HG02798 (cell line): ENCODE measurements around the gene PTPRG.

ENCODE experiments used
- ATAC-seq: cut with Tn5 transposase; IDR thresholded peaks from one replicate; pipeline ENCODE4 v1.9.1; 2021; ENCODE audit warnings: mild to moderate bottlenecking; ENCODE audit not compliant: unreplicated experiment, poor library complexity

The PTPRG gene

GRCh38 chr3:62110443-62111225 lies 549.3 kb downstream of the PTPRG start:
- ATAC-seq: no peak

GRCh38 chr3:62113092-62113491 lies 551.7 kb downstream of the PTPRG start:
- no peak for ATAC-seq

GRCh38 chr3:62114763-62115162 lies 553.4 kb downstream of the PTPRG start:
- no peak for ATAC-seq

- no peak for ATAC-seq
Measured at GRCh38 chr3:62117903-62118548, 556.7 kb downstream of the PTPRG start.

- ATAC-seq: no peak
Measured at GRCh38 chr3:62119139-62119538, 557.8 kb downstream of the PTPRG start.

- ATAC-seq: no peak
Measured at GRCh38 chr3:62122819-62123218, 561.4 kb downstream of the PTPRG start.

DNA sequence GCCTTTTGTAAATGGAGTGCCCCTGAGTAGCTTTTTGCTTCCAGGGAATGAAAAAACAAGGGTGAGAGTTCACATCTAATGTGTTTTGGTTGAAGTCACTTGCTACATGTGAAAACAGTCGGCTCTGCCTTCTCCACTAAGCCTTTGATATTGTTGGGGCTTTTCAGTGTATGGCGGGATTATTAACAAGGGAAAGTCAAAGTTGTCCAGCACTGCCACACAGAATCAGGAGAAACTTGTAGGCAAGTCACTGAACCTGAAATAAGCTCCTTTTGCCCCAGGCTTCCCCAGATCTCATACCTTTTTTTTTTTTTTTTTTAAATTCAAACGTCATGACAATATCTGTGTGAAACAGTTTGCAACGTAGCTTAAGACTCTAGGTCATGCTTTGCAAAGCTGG lies 564.0 kb downstream of the PTPRG start:
- no peak for ATAC-seq

- no peak for ATAC-seq
Measured at GRCh38 chr3:62127116-62127515, 565.7 kb downstream of the PTPRG start.

GRCh38 chr3:62128051-62128450 lies 566.7 kb downstream of the PTPRG start:
- ATAC-seq: no peak

DNA sequence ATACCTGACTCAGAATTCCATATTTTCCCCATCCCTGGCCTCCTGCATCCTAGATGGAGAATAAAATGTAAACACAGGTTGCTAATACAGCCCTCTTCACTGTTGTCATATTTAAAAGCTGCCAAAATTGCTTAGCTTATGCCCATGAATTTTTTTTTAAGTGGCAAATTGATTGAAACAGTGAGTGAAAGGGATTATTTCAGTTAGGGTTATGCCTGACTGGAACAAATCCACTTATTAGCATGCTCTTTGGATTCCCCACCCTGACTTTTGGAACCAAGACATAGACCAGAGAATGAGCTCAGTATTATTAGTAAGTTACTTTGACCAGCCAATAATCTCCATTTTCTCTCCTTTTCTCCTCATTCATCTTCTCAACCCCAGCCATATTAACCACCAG lies 567.3 kb downstream of the PTPRG start:
- no peak for ATAC-seq

DNA sequence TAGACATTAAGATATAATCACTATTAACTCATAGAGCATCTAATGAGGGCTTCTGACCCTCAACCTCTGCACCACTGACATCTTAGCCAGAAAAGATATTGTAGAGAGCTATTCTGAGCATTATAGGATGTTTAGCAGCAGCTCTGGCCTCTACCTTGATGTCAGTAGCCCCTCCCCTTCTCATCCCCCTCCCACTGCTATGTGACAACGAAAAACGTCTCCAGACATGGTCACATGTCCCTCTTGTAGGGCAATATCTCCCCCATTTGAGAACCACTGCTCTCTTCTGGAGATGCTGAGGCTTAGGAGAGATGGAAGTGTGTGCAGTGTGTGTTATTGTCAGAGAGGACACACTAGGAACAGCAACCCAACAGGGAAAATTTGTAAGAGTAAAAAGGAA lies 569.7 kb downstream of the PTPRG start:
- ATAC-seq: no peak

- no peak for ATAC-seq
Measured at GRCh38 chr3:62131620-62132019, 570.2 kb downstream of the PTPRG start.

DNA sequence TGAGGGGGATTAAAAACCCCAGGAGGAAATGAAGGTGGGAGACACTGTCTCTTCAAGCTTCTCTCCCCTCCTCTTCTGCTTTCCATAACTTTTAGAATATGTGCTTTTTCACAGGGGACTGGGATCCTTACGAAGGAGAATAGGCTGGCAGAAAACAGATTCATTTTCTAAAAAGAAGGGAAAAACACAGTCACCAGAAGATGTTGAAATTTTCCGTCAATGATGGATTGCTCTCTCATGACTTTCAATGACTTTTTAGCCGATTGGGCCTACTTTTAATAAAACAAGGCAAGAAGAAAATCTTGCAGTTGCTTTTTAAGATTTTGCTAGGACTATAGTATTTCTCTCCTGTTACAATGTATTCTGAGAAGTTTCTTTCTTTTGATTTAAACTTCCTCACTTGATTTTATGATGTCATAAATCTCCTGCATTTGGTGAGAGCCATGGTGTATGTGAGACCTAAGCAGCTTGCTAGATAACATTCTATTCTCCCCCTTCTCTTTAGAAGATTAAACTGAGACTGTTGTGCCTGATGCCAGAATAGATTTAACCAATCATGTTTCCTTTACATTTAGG lies 570.7 kb downstream of the PTPRG start:
- ATAC-seq: no peak

- no peak for ATAC-seq
Measured at GRCh38 chr3:62133015-62133414, 571.6 kb downstream of the PTPRG start.

DNA sequence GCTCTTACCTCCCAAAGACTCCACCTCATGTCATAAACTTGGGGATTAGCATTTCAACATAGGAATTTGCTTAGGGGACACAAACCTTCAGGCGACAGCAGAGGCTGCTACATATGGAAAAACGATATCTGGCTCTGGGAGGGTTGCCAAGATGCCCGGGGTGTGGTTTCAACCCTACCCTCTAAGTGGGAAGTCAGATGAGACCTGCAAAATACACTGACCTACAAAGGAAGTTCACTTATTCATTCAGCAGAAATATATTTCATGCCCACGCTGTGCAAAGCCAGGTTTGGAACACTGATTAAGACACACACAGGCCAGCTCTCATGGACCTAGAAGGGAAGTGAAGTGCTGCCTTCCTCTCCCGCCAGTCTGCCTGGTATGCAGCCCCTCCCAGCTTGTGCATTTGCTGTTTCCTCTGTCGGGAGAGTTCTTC lies 572.7 kb downstream of the PTPRG start:
- no peak for ATAC-seq

- no peak for ATAC-seq
Measured at GRCh38 chr3:62135741-62136140, 574.4 kb downstream of the PTPRG start.

DNA sequence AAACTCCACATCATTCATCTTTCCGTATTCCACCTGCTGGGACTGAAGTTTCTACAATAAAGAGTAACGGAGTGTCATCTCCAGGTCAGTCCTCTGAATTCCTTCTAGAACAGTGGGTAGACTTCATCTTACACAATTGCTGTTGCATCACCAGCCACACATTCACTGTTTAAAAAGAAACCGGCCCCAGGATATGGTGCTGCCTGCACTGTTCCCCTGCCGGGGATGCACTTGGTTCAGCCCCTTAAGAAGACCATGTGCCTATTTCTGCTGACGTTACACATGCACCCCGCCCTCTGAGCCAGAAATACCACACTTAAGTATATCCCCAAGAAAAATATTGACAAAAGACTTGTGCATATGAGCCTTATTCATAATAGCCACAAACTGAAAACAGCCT lies 578.6 kb downstream of the PTPRG start:
- no peak for ATAC-seq

DNA sequence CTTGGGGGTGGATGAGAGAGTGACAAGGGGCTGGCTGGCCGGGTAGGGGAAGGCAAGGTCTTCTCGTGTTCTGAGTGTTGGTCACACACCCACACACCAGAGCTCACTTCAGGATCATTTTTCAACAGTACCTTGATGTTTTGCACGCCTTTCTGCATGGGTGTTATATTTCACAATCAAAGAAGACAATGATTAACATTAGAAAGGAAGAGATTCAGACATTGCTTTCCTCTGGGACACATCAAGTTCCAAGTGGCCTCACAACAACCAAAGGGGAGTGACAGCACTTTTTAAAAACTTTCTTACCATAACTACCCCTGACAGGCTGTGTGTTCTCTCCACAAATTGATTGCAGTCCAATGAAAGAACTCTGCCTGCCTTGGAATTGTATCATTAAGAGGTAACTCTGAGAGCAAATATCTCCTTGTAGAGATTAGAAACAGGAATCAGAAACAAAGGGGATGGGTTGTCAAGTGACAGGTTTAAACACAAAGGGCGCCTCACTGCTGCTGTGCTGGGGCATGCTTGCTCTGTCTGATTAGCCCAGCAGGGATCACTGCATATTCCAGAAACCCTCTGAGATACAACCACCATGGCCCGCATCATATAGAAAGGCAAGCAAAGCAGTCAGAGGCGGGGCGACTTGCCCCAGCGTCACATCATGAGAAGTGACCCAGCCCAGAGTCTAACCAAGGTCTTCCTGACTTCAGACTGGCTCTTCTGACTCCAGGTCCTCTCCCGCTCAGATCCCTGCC lies 581.1 kb downstream of the PTPRG start:
- no peak for ATAC-seq

DNA sequence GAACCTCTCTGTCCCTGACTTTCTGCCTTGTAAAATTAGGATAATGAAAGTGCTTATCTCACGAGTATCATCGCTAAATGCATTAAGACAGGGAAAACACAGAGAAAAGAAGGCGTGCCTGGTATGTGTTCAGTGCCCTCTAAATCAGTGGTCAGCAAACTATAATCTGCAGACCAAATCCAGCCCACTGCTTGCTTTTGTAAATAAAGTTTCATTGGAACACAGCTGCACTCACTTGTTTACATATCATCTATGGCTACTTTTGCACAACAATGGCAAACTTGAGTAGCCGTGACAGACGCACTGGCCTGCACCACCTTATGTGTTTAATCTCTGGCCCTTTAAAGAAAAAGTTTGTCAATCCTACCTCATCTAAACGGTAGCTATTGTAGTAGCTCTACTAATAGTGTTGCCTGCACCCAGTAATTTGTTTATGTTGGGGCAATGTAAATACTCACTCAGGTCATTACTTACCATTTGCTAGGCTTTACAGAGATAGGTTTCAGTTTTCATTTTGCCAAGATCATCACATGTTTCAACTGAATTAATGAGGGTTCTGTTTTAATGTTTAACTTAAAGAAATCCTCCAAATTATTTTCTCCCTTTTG lies 582.6 kb downstream of the PTPRG start:
- no peak for ATAC-seq

- no peak for ATAC-seq
Measured at GRCh38 chr3:62144482-62144881, 583.1 kb downstream of the PTPRG start.
